ENCODE measurements around the gene CGB3.
"Not testable (repeated sequence)": the region's sequence is repeated elsewhere in the genome, so short reads cannot be mapped to it uniquely, and the experiment has no call there.

The CGB3 gene

GRCh38 chr19:49038557-49039276 is 14.6 kb upstream of the CGB3 start:
- H3K9me3 ChIP-seq (ENCODE audit: control insufficient read depth, low read depth, low read length); H3K4me3 ChIP-seq (ENCODE audit: low read length); H3K27ac ChIP-seq (ENCODE audit: low read length); H3K36me3 ChIP-seq (ENCODE audit: control insufficient read depth, low read depth, low read length); H3K9ac ChIP-seq (ENCODE audit: low read length); H3K4me1 ChIP-seq (ENCODE audit: control insufficient read depth, low read depth, low read length); H3K27me3 ChIP-seq (ENCODE audit: control insufficient read depth, insufficient read depth, low read length): not testable (repeated sequence)

- H3K9me3 ChIP-seq (ENCODE audit: control insufficient read depth, low read depth, low read length); H3K9ac ChIP-seq (ENCODE audit: low read length); H3K27me3 ChIP-seq (ENCODE audit: control insufficient read depth, insufficient read depth, low read length); H3K4me3 ChIP-seq (ENCODE audit: low read length); H3K4me1 ChIP-seq (ENCODE audit: control insufficient read depth, low read depth, low read length); H3K36me3 ChIP-seq (ENCODE audit: control insufficient read depth, low read depth, low read length); H3K27ac ChIP-seq (ENCODE audit: low read length): not testable (repeated sequence)
Observed at GRCh38 chr19:49038111-49038510, 14.0 kb upstream of the CGB3 start.

DNA sequence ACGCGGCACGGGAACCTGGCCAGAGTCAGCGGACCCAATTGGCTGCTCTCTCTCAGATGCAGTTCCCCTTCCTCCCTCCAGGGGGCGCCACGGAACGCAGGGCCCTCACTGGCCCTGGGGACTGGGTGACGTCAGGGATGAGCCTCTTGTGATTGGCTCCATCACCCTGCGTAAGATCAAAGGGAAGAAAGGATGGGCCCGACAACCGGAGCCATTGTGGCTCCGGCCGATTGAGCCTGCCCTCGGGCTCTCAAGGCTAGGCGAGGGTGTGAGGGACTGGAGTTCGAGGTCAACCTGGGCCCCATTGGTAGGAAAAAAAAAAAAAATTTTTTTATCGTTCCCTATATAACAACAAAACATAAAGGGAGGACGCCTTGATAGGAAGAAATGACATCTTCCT is 12.7 kb upstream of the CGB3 start, which contains the start of gene CGB1:
Gene CGB1, minus strand, starts transcription at position 81 of the 400 bp plus-strand sequence. CDS start 184 bp downstream, outside the sequence.
- not testable (repeated sequence) for H3K4me3 ChIP-seq (ENCODE audit: low read length); H3K36me3 ChIP-seq (ENCODE audit: control insufficient read depth, low read depth, low read length); H3K27ac ChIP-seq (ENCODE audit: low read length); H3K4me1 ChIP-seq (ENCODE audit: control insufficient read depth, low read depth, low read length); H3K9ac ChIP-seq (ENCODE audit: low read length); H3K27me3 ChIP-seq (ENCODE audit: control insufficient read depth, insufficient read depth, low read length); H3K9me3 ChIP-seq (ENCODE audit: control insufficient read depth, low read depth, low read length)

DNA sequence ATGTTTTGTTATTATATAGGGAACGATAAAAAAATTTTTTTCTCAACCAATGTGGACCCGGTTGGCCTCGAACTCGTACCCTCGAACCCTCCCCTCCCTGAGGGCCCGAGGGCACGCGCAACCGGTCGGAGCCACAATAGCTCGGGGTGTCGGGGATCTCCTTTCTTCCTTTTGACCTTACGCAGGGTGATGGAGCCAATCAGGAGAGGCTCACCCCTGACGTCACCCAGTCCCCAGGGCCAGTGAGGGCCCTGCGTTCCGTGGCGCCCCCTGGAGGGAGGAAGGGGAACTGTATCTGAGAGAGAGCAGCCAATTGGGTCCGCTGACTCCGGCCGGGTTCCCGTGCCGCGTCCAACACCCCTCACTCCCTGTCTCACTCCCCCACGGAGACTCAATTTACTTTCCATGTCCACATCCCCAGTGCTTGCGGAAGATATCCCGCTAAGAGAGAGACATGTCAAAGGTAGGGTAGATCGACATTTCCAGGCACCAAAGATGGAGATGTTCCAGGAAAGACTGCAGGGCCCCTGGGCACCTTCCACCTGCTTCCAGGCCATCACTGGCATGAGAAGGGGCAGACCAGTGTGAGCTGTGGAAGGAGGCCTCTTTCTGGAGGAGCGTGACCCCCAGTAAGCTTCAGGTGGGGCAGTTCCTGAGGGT is 7.6 kb upstream of the CGB3 start, which contains the start of gene CGB2:
Gene CGB2, plus strand, starts transcription at position 249 of the 660 bp plus-strand sequence. Its CDS starts 206 bp downstream, at position 455.
- not testable (repeated sequence) for H3K27me3 ChIP-seq (ENCODE audit: control insufficient read depth, insufficient read depth, low read length); H3K4me1 ChIP-seq (ENCODE audit: control insufficient read depth, low read depth, low read length); H3K9me3 ChIP-seq (ENCODE audit: control insufficient read depth, low read depth, low read length); H3K36me3 ChIP-seq (ENCODE audit: control insufficient read depth, low read depth, low read length); H3K4me3 ChIP-seq (ENCODE audit: low read length); H3K9ac ChIP-seq (ENCODE audit: low read length); H3K27ac ChIP-seq (ENCODE audit: low read length)

GRCh38 chr19:49030323-49030722 is 6.2 kb upstream of the CGB3 start:
- not testable (repeated sequence) for H3K9me3 ChIP-seq (ENCODE audit: control insufficient read depth, low read depth, low read length); H3K27me3 ChIP-seq (ENCODE audit: control insufficient read depth, insufficient read depth, low read length); H3K27ac ChIP-seq (ENCODE audit: low read length); H3K9ac ChIP-seq (ENCODE audit: low read length); H3K4me1 ChIP-seq (ENCODE audit: control insufficient read depth, low read depth, low read length); H3K4me3 ChIP-seq (ENCODE audit: low read length); H3K36me3 ChIP-seq (ENCODE audit: control insufficient read depth, low read depth, low read length)

DNA sequence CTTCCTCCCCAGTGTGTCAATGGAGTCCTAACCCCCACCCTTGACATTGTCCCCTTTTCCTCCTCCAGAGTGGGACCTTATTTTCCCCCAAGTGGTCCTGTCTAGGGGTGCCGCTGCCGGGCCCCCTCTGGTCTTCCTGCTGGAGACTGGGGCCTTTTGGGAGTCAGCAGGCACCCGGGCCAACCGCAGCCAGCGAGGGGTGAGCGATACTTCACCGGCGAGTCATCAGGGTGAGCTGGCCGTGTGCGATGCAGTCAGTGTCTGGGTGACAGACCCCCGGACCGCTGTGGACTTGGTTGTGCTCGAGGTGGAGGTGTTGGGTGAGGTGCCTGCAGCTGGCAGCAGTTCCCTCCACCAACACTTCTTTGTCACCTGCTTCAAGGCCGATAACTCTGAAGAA is 5.6 kb upstream of the CGB3 start:
- not testable (repeated sequence) for H3K27ac ChIP-seq (ENCODE audit: low read length); H3K9me3 ChIP-seq (ENCODE audit: control insufficient read depth, low read depth, low read length); H3K27me3 ChIP-seq (ENCODE audit: control insufficient read depth, insufficient read depth, low read length); H3K36me3 ChIP-seq (ENCODE audit: control insufficient read depth, low read depth, low read length); H3K4me1 ChIP-seq (ENCODE audit: control insufficient read depth, low read depth, low read length); H3K4me3 ChIP-seq (ENCODE audit: low read length); H3K9ac ChIP-seq (ENCODE audit: low read length)

GRCh38 chr19:49028686-49029085 is 4.6 kb upstream of the CGB3 start:
- H3K36me3 ChIP-seq (ENCODE audit: control insufficient read depth, low read depth, low read length); H3K27me3 ChIP-seq (ENCODE audit: control insufficient read depth, insufficient read depth, low read length); H3K27ac ChIP-seq (ENCODE audit: low read length); H3K4me3 ChIP-seq (ENCODE audit: low read length); H3K9me3 ChIP-seq (ENCODE audit: control insufficient read depth, low read depth, low read length); H3K9ac ChIP-seq (ENCODE audit: low read length); H3K4me1 ChIP-seq (ENCODE audit: control insufficient read depth, low read depth, low read length): not testable (repeated sequence)

GRCh38 chr19:49025599-49025998 is 1.5 kb upstream of the CGB3 start:
- not testable (repeated sequence) for H3K27ac ChIP-seq (ENCODE audit: low read length); H3K4me1 ChIP-seq (ENCODE audit: control insufficient read depth, low read depth, low read length); H3K9ac ChIP-seq (ENCODE audit: low read length); H3K4me3 ChIP-seq (ENCODE audit: low read length); H3K36me3 ChIP-seq (ENCODE audit: control insufficient read depth, low read depth, low read length); H3K9me3 ChIP-seq (ENCODE audit: control insufficient read depth, low read depth, low read length)
- H3K27me3 ChIP-seq (ENCODE audit: control insufficient read depth, insufficient read depth, low read length), result peaks cover 16% of the 10 kb centered on the region

DNA sequence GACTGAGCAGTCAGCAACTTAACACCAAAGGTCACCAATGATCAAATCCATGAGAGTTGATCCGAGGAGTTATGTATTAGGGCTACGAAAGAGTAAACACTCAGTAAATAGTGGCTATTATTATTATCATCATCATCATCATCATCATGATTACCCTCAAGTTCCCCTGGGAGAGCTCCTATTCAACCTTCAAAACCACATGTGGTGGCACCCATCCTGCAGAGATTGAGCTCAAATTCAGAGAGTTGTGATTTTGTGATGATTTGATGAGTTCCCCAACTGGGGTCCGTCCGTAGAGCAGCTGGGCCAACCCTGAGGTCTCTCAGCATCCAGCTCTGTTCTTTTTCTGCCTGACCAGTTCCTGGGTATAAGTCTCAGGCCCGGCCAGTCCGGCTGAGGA is 955 bp upstream of the CGB3 start:
- not testable (repeated sequence) for H3K36me3 ChIP-seq (ENCODE audit: control insufficient read depth, low read depth, low read length); H3K9me3 ChIP-seq (ENCODE audit: control insufficient read depth, low read depth, low read length); H3K27ac ChIP-seq (ENCODE audit: low read length); H3K9ac ChIP-seq (ENCODE audit: low read length); H3K4me3 ChIP-seq (ENCODE audit: low read length); H3K4me1 ChIP-seq (ENCODE audit: control insufficient read depth, low read depth, low read length)
- peaks cover 19% of the 10 kb centered on the region for H3K27me3 ChIP-seq (ENCODE audit: control insufficient read depth, insufficient read depth, low read length)

DNA sequence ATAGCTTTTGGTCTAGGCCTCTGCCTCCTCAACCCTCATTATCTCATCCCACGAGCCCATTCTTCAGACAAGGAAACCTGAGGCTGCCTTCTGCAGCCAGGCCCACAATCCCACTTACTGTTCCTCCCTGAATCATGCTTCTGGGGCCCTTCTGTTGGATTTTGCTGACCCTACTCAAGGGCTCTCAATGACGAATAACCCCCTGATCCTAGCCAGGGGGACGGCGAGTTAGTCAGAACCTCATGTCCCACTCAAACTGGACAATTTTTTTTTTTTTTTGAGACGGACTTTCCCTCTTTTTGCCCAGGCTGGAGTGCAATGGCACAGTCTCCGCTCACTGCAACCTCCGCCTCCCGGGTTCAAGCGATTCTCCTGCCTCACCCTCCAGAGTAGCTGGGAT is 2.0 kb downstream of the CGB3 start:
- Histone ChIP-seq H3K9ac (ENCODE audit: low read length) (no peak overlapping the region), H3K4me1 (ENCODE audit: control insufficient read depth, low read depth, low read length) (peaks cover 4% of the 10 kb centered on the region), H3K36me3 (ENCODE audit: control insufficient read depth, low read depth, low read length) (no peaks in the 10 kb centered on the region), H3K9me3 (ENCODE audit: control insufficient read depth, low read depth, low read length) (no peaks in the 10 kb centered on the region), H3K27ac (ENCODE audit: low read length) (no peak overlapping the region), H3K4me3 (ENCODE audit: low read length) (no peak overlapping the region), H3K27me3 (ENCODE audit: control insufficient read depth, insufficient read depth, low read length) (peaks cover 38% of the 10 kb centered on the region)

GRCh38 chr19:49020931-49021895 is 2.9 kb downstream of the CGB3 start:
- H3K27me3 ChIP-seq (ENCODE audit: control insufficient read depth, insufficient read depth, low read length), result peaks cover 38% of the 10 kb centered on the region
- H3K4me1 ChIP-seq (ENCODE audit: control insufficient read depth, low read depth, low read length), result peaks cover 4% of the 10 kb centered on the region
- H3K27ac ChIP-seq (ENCODE audit: low read length), result no peak overlapping the region
- no peaks in the 10 kb centered on the region for H3K36me3 ChIP-seq (ENCODE audit: control insufficient read depth, low read depth, low read length)
- no peak overlapping the region for H3K4me3 ChIP-seq (ENCODE audit: low read length)
- no peak overlapping the region for H3K9ac ChIP-seq (ENCODE audit: low read length)
- H3K9me3 ChIP-seq (ENCODE audit: control insufficient read depth, low read depth, low read length), result no peaks in the 10 kb centered on the region

All from iPS-18a (cell line).